K562 (cell line): ENCODE measurements around the gene LECT2. TPM values are rescaled to one million over a fixed set of nuclear protein-coding genes. Genes with fewer than 3 reads are reported as not detected.

ENCODE experiments used
- ATAC-seq: fragments of 200-7000 bp; cut with Tn5 transposase; 3 replicates; pipeline ENCODE4 v1.9.1; 2020; ENCODE audit warnings: moderate library complexity
- BruUV-seq: library from RNA; stranded (reverse); fragments of 400-500 nt; replicated peaks from 2 replicates; lab custom pipeline; 2021; lab: Mats Ljungman, UMichigan
- CTCF ChIA-PET: fragments of 300-600 bp; formaldehyde crosslinking; extraction: SDS; loops from one replicate; lab custom pipeline; 2021; ENCODE audit warnings: low intra/inter-chr PET ratio; lab: Yijun Ruan, JAX
- POLR2A ChIA-PET: fragments of 300-600, 350-650 bp; sonication (Branson Sonifier 250); formaldehyde crosslinking; extraction: SDS; loops from one replicate; lab custom pipeline; 2021; ENCODE audit warnings: antibody characterized with exemption, inconsistent platforms; lab: Yijun Ruan, JAX
- DNase-seq, 4 experiments: peaks; one replicate each; pipeline versions ENCODE4 v3.0.0 to v3.0.0-alpha.2; 2011 to 2018; ENCODE audit warnings: low spot score in 3 of 4, mixed read lengths in 3 of 4; ENCODE audit errors: extremely low read depth in 1 of 4
- FAIRE-seq: peaks from 2 replicates; lab custom pipeline; 2011; peaks lifted over from hg19 to GRCh38; lab: Jason Lieb, UNC
- H2AFZ ChIP-seq: 2 replicates; pipeline ENCODE4 v1.6.0; 2011; ENCODE audit warnings: low read depth, low read length, control low read depth, inconsistent platforms
- H3K27ac ChIP-seq: fragments of 200-600 bp; 3 replicates; pipeline ENCODE4 v1.8.0; 2011; ENCODE audit warnings: low read depth, mild to moderate bottlenecking, control low read depth, inconsistent platforms, low read length, moderate library complexity, mixed read lengths; ENCODE audit errors: extremely low read depth
- H3K27me3 ChIP-seq, 2 experiments: fragments of 300-600 bp in 1 of 2; 2 replicates in 1 of 2; 3 replicates in 1 of 2; pipeline versions ENCODE4 v1.6.0 to v1.8.0; 2011; ENCODE audit warnings: inconsistent platforms in 2 of 2, low read length in 2 of 2, mild to moderate bottlenecking in 1 of 2, mixed read lengths in 1 of 2, moderate library complexity in 1 of 2; ENCODE audit not compliant: control insufficient read depth in 2 of 2, insufficient read depth in 2 of 2
- H3K36me3 ChIP-seq: fragments of 300-600 bp; 3 replicates; pipeline ENCODE4 v1.8.0; 2011; ENCODE audit warnings: mild to moderate bottlenecking, low read length, inconsistent platforms; ENCODE audit not compliant: control insufficient read depth, insufficient read depth
- H3K4me1 ChIP-seq, 2 experiments: fragments of 200-600 bp in 1 of 2; replicated peaks in 1 of 2; 2 replicates in 1 of 2; 3 replicates in 1 of 2; pipeline versions ENCODE4 v1.5.1 to v1.8.0; 2011; ENCODE audit warnings: inconsistent platforms in 2 of 2, low read length in 2 of 2, mild to moderate bottlenecking in 1 of 2, mixed read lengths in 1 of 2, moderate library complexity in 1 of 2; ENCODE audit not compliant: control insufficient read depth in 2 of 2, insufficient read depth in 2 of 2
- H3K4me2 ChIP-seq: 2 replicates; pipeline ENCODE4 v1.6.1; 2011; ENCODE audit warnings: low read length, control low read depth, inconsistent platforms, mixed read lengths; ENCODE audit not compliant: insufficient read depth
- H3K4me3 ChIP-seq: fragments of 200-600 bp; sonication (generic), shearing (Covaris generic); 2 replicates; pipeline ENCODE4 v1.5.1; 2016; ENCODE audit warnings: control low read depth, inconsistent platforms
- H3K79me2 ChIP-seq: fragments of 200-600 bp; 3 replicates; pipeline ENCODE4 v1.8.0; 2011; ENCODE audit warnings: low read length, inconsistent platforms; ENCODE audit not compliant: control insufficient read depth, insufficient read depth
- H3K9ac ChIP-seq, 2 experiments: 2 replicates each; pipeline versions ENCODE4 v1.6.0 to v1.6.1; 2011; ENCODE audit warnings: low read depth in 2 of 2, low read length in 2 of 2, control low read depth in 1 of 2, inconsistent platforms in 1 of 2, mild to moderate bottlenecking in 1 of 2, mixed read lengths in 1 of 2; ENCODE audit not compliant: insufficient read depth in 1 of 2
- H3K9me1 ChIP-seq: one replicate; pipeline ENCODE4 v1.6.0; 2011; ENCODE audit warnings: inconsistent platforms, mild to moderate bottlenecking, low read length, moderate library complexity; ENCODE audit not compliant: control insufficient read depth, insufficient read depth
- H3K9me3 ChIP-seq: replicated peaks from 2 replicates; pipeline ENCODE4 v1.5.1; 2011; ENCODE audit warnings: low read depth, low read length, inconsistent platforms; ENCODE audit not compliant: control insufficient read depth, insufficient read depth
- H4K20me1 ChIP-seq: replicated peaks from 2 replicates; pipeline ENCODE4 v1.6.1; 2011; ENCODE audit warnings: low read length, inconsistent platforms, mixed read lengths; ENCODE audit not compliant: control insufficient read depth, insufficient read depth
- CBFB ChIP-seq: sonication (generic); formaldehyde crosslinking; IDR thresholded peaks from 2 replicates; pipeline ENCODE4 v1.4.0; 2020; ENCODE audit warnings: mild to moderate bottlenecking, missing genetic modification reagents
- FOXA1 ChIP-seq: fragments of 450-650 bp; IDR thresholded peaks from 2 replicates; pipeline ENCODE4 v1.6.1; 2016; ENCODE audit warnings: mild to moderate bottlenecking, borderline replicate concordance
- GMEB1 ChIP-seq: fragments of 250-450 bp; sonication (Bioruptor Pico); IDR thresholded peaks from 2 replicates; pipeline ENCODE4 v1.4.0; 2020; ENCODE audit warnings: mild to moderate bottlenecking
- HIVEP1 ChIP-seq: fragments of 250-450 bp; sonication (Bioruptor Pico); IDR thresholded peaks from 2 replicates; pipeline ENCODE4 v1.4.0; 2020; ENCODE audit warnings: mild to moderate bottlenecking
- NCOA2 ChIP-seq, 2 experiments: fragments of 450-650 bp; IDR thresholded peaks; 2 replicates each; pipeline ENCODE4 v1.6.1; 2018; ENCODE audit warnings: mild to moderate bottlenecking in 2 of 2, moderate library complexity in 1 of 2; ENCODE audit not compliant: partially characterized antibody in 2 of 2
- RFX5 ChIP-seq: IDR thresholded peaks from 2 replicates; pipeline ENCODE4 v1.6.1; 2011; ENCODE audit warnings: low read depth, mild to moderate bottlenecking, improper control_type of control experiment, low read length
- SAFB2 ChIP-seq: fragments of 200-400 bp; formaldehyde crosslinking; IDR thresholded peaks from 2 replicates; pipeline ENCODE4 v1.6.1; 2018; ENCODE audit warnings: borderline replicate concordance, low read length, low read depth, moderate library complexity; ENCODE audit not compliant: severe bottlenecking
- TSC22D4 ChIP-seq: fragments of 450-650 bp; IDR thresholded peaks from 2 replicates; pipeline ENCODE4 v1.6.1; 2016; ENCODE audit warnings: missing genetic modification characterization, missing biosample characterization, control low read depth
- ZNF124 ChIP-seq: sonication (generic); formaldehyde crosslinking; IDR thresholded peaks from 2 replicates; pipeline ENCODE4 v1.8.1; 2022; ENCODE audit warnings: missing genetic modification reagents
- ZNF146 ChIP-seq: IDR thresholded peaks from one replicate; pipeline ENCODE4 v1.6.1; 2018; ENCODE audit warnings: missing compliant biosample characterization; ENCODE audit not compliant: unreplicated experiment
- ZNF407 ChIP-seq: fragments of 450-650 bp; IDR thresholded peaks from 2 replicates; pipeline ENCODE4 v1.6.1; 2016; ENCODE audit warnings: low read depth
- ZNF436 ChIP-seq: fragments of 250-450, 450-650 bp; sonication (Bioruptor Pico); formaldehyde crosslinking; IDR thresholded peaks from 2 replicates; pipeline ENCODE4 v1.7.0; 2020; ENCODE audit warnings: mild to moderate bottlenecking
- ZNF778 ChIP-seq: fragments of 450-650 bp; formaldehyde crosslinking; IDR thresholded peaks from 2 replicates; pipeline ENCODE4 v1.4.0; 2020; ENCODE audit warnings: mild to moderate bottlenecking, moderate library complexity
- WGBS: fragments of 100-300 bp; shearing (Covaris generic); methylation state at CpG from one replicate; pipeline ENCODE4 v1.1.6; 2016; ENCODE audit warnings: low coverage, mixed read lengths; ENCODE audit not compliant: insufficient coverage; ENCODE audit errors: missing lambda C conversion rate; 5-methylcytosine and 5-hydroxymethylcytosine counted together
- in situ Hi-C: fragments of 300-500 bp; cut with MboI; formaldehyde crosslinking; loops from 4 replicates; pipeline ENCODE4 v1.15.0; 2018; ENCODE audit warnings: inconsistent platforms, mixed read lengths
- intact Hi-C: fragments of 100-400 bp; cut with micrococcal nuclease; formaldehyde crosslinking; loops from 2 replicates; pipeline ENCODE4 v1.14.2; 2022
- polyA plus RNA-seq, 8 experiments: library from polyadenylated mRNA; depleted of rRNA in 4 of 8; stranded (reverse) in 5 of 8; unstranded in 3 of 8; fragments of >200 nt; fragmentation: Nextera tagmentation in 2 of 8; fragmentation: Illumina TruSeq in 1 of 8; extraction: Ambion mirVana in 2 of 8; extraction: Trizol in 1 of 8; gene quantifications; 2 replicates each; pipeline versions ENCODE4 v1.2.1 to v1.2.3, GENCODE V29; 2011 to 2014; ENCODE audit warnings: inconsistent platforms in 1 of 8, missing spikeins in 1 of 8
- total RNA-seq, 7 experiments: library from RNA; depleted of rRNA in 6 of 7; stranded (reverse); fragments of >200 nt in 6 of 7; fragmentation: Illumina TruSeq in 2 of 7; extraction: Trizol in 2 of 7; gene quantifications; 2 replicates each; pipeline versions ENCODE4 v1.2.1 to v1.2.3, GENCODE V29; 2011 to 2021; ENCODE audit warnings: low replicate concordance in 1 of 7

The LECT2 gene
- total and polyA plus RNA-seq, 9 of the 15 experiments (the other 6 are each of a cell fraction or from before 2014, with no cell fraction given) = not detected

GRCh38 chr5:135920199-135920598, 34.6 kb downstream of the LECT2 start:
- no peak overlapping the region for H3K4me2 ChIP-seq
- no peak overlapping the region for H2AFZ ChIP-seq
- H3K9ac ChIP-seq = no peak overlapping the region
- H3K27me3 ChIP-seq = peaks cover 4 to 9% of the 10 kb centered on the region in 2 experiments; a peak in 2 of 5 replicates
- no peaks in the 10 kb centered on the region for H4K20me1 ChIP-seq
- DNase-seq (no peak), FAIRE-seq (no peak), ATAC-seq (no peak)
- H3K4me1 ChIP-seq = no peaks in the 10 kb centered on the region
- H3K79me2 ChIP-seq = no peaks in the 10 kb centered on the region
- no peaks in the 10 kb centered on the region for H3K9me1 ChIP-seq
- ChIA-PET CTCF (no interaction called here), POLR2A (no interaction called here)
- no peak overlapping the region for H3K27ac ChIP-seq
- WGBS = 2% methylated on average over 3 of the region's 3 CpGs
- intact Hi-C loops (no loop called here), in situ Hi-C loops (no loop called here)
- no peaks in the 10 kb centered on the region for H3K36me3 ChIP-seq
- no peak overlapping the region for H3K4me3 ChIP-seq
- no peaks in the 10 kb centered on the region for H3K9me3 ChIP-seq
- BruUV-seq = no TSS peak
- TF ChIP-seq GMEB1 (CRISPR knock-in tag) (no peak), ZNF407 (no peak), ZNF778 (CRISPR knock-in tag) (no peak), CBFB (CRISPR knock-in tag) (no peak), RFX5 (no peak), ZNF146 (CRISPR knock-in tag) (no peak), TSC22D4 (tag) (no peak), SAFB2 (no peak), NCOA2 (IDR thresholded peaks at IDR 0.05; ENCODE audit: partially characterized antibody in 2 of 2) (no peak), HIVEP1 (no peak), ZNF436 (CRISPR knock-in tag) (no peak), ZNF124 (CRISPR knock-in tag) (no peak), FOXA1 (no peak)
